H1 (cell line): ENCODE results near the gene BAX. TPM values are rescaled to one million over a fixed set of nuclear protein-coding genes. Genes with fewer than 3 reads are reported as not detected.
A peak's percentile ranks its signal among the peaks of the same experiment; 100 is the strongest.

ENCODE experiments used
- BACH1 ChIP-seq: IDR thresholded peaks from 2 replicates; pipeline ENCODE4 v1.6.1; 2012; ENCODE audit warnings: low read length, improper control_type of control experiment
- CREB1 ChIP-seq: IDR thresholded peaks from 2 replicates; pipeline ENCODE4 v1.6.1; 2012; ENCODE audit warnings: inconsistent platforms
- HDAC2 ChIP-seq, 2 experiments: fragments of 300-600 bp in 1 of 2; sonication (generic) in 1 of 2; IDR thresholded peaks; 2 replicates each; pipeline ENCODE4 v1.6.1; 2011 to 2012; ENCODE audit warnings: low read depth in 2 of 2, low read length in 2 of 2, mild to moderate bottlenecking in 2 of 2, moderate library complexity in 2 of 2, borderline replicate concordance in 1 of 2, inconsistent platforms in 1 of 2
- KDM5A ChIP-seq: fragments of 200-600 bp; IDR thresholded peaks from 2 replicates; pipeline ENCODE4 v1.7.1; 2012; ENCODE audit warnings: mild to moderate bottlenecking, low read length, inconsistent platforms, mixed read lengths
- NANOG ChIP-seq: IDR thresholded peaks from 2 replicates; pipeline ENCODE4 v1.6.1; 2011; ENCODE audit warnings: low read length, low read depth, mild to moderate bottlenecking, inconsistent platforms; ENCODE audit not compliant: insufficient read depth, poor library complexity, severe bottlenecking
- PHF8 ChIP-seq: fragments of 200-600 bp; sonication (generic); conservative IDR thresholded peaks from 2 replicates; pipeline ENCODE4 v1.7.1; 2012; ENCODE audit warnings: low read depth, mild to moderate bottlenecking, inconsistent platforms, low read length, moderate library complexity
- POLR2A ChIP-seq, 2 experiments: IDR thresholded peaks; 1 replicate in 1 of 2; 2 replicates in 1 of 2; pipeline ENCODE4 v1.6.1; 2011; ENCODE audit warnings: low read depth in 2 of 2, low read length in 2 of 2, mild to moderate bottlenecking in 2 of 2; ENCODE audit errors: control extremely low read depth in 1 of 2
- POLR2AphosphoS5 ChIP-seq: IDR thresholded peaks from 2 replicates; pipeline ENCODE4 v1.6.1; 2011; ENCODE audit warnings: low read depth, low read length
- RFX5 ChIP-seq: IDR thresholded peaks from 2 replicates; pipeline ENCODE4 v1.6.1; 2011; ENCODE audit warnings: low read depth, low read length, improper control_type of control experiment, borderline replicate concordance
- SIN3A ChIP-seq, 2 experiments: IDR thresholded peaks in 1 of 2; conservative IDR thresholded peaks in 1 of 2; 2 replicates each; pipeline ENCODE4 v1.6.1; 2011 to 2012; ENCODE audit warnings: low read length in 2 of 2, improper control_type of control experiment in 1 of 2, low read depth in 1 of 2, mild to moderate bottlenecking in 1 of 2
- SP2 ChIP-seq: IDR thresholded peaks from 2 replicates; pipeline ENCODE4 v1.6.1; 2012; ENCODE audit warnings: mild to moderate bottlenecking, low read length, inconsistent platforms
- SP4 ChIP-seq: IDR thresholded peaks from 2 replicates; pipeline ENCODE4 v1.6.1; 2012; ENCODE audit warnings: low read length, inconsistent platforms
- TBP ChIP-seq: IDR thresholded peaks from 2 replicates; pipeline ENCODE4 v1.6.1; 2011; ENCODE audit warnings: low read depth, low read length, improper control_type of control experiment
- YY1 ChIP-seq: IDR thresholded peaks from 2 replicates; pipeline ENCODE4 v1.6.1; 2011; ENCODE audit warnings: low read depth, mild to moderate bottlenecking, low read length
- polyA plus RNA-seq, 7 experiments: library from polyadenylated mRNA; depleted of rRNA in 3 of 7; stranded (reverse) in 5 of 7; unstranded in 2 of 7; fragments of >200 nt in 5 of 7; fragments of 200-250 nt in 2 of 7; gene quantifications; 1 replicate in 5 of 7; 2 replicates in 1 of 7; 4 replicates in 1 of 7; pipeline versions ENCODE4 v1.2.1 to v1.2.3, GENCODE V29; 2011 to 2013; ENCODE audit warnings: missing spikeins in 2 of 7, mixed read lengths in 2 of 7
- total RNA-seq: library from RNA; stranded (reverse); fragmentation: NEBNext Ultra II Directional; extraction: Animal tissue kit (Norgen Biotek cat#: 25700); gene quantifications from 2 replicates; pipeline ENCODE4 v1.2.1, GENCODE V29; 2021
- TF ChIP-seq, protein P1 (sequence below): IDR thresholded peaks from 2 replicates; pipeline ENCODE4 v1.6.1; 2012; ENCODE audit warnings: low read length, inconsistent platforms
- TF ChIP-seq, protein P2 (sequence below): IDR thresholded peaks from 2 replicates; pipeline ENCODE4 v1.6.1; 2012; ENCODE audit warnings: inconsistent platforms
- TF ChIP-seq, protein P3 (sequence below), 3 experiments: IDR thresholded peaks; 1 replicate in 2 of 3; 2 replicates in 1 of 3; pipeline versions ENCODE4 v1.5.1 to v1.6.1; 2011; ENCODE audit warnings: low read length in 3 of 3, mild to moderate bottlenecking in 3 of 3, inconsistent platforms in 2 of 3, low read depth in 1 of 3, moderate library complexity in 1 of 3; ENCODE audit not compliant: insufficient read depth in 1 of 3; ENCODE audit errors: control extremely low read depth in 1 of 3

Gene BAX
- total and polyA plus RNA-seq, 2 of the 8 experiments (the other 6 are each of a cell fraction or from before 2014, with no cell fraction given): 257 to 346 TPM

DNA sequence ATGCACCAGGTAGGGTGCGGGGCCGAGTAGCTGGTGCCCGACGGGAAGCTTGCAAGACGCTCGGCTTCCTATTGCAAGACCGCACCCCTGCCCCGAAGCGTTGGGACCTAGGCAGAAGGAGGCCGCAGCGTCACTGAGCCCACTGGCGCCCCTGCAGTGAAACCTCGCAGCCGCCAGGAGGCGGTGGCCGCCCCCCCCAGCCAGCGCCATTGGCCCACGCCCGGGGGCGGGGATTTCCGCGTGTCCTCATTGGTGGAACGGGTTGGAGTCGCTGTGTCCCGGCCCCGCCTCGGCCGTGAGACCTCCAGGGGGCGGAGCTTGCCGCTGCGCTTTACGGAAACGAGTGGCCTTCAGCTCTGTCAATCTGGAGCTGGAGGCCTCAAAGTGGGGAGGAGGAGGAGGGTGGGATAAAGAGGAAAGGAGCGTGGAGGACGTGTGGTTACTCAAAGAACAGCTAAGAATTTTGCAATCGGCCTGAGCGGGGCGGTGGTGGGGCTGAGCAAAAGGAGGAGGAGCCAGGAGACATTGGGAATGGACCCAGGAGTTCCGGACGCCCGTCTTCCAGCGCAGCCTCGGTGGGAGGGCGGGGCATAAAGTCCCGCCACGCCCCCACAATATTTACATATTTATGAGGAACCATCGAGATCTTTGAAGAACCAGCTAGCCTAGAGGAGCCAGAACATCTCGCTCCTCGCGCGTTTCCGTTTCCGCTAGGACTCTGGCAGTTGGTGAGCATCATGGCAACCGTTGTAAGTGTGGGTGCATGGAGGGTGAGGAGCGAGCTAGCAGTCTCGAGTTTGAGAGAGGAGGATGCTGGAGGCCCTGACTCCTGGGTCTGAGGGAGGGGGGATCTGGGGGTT is 38.7 kb downstream of the BAX start, which contains the start of the genes GYS1 and RUVBL2 (continued):
- peak; percentile 49 for TF ChIP-seq SP2
- peak; percentile 52 to 67; a peak in 1 of 4 replicates for TF ChIP-seq SIN3A (conservative IDR thresholded peaks at IDR 0.05 in 1 of 2, IDR thresholded peaks at IDR 0.05 in 1 of 2; ENCODE audit: low read depth in 1 of 2, low read length in 2 of 2)
- TF ChIP-seq PHF8: peak; percentile 76
- TF ChIP-seq SP4: peak; percentile 89; the same call in 1 of the 2 replicates
- TF ChIP-seq, protein P1, sequence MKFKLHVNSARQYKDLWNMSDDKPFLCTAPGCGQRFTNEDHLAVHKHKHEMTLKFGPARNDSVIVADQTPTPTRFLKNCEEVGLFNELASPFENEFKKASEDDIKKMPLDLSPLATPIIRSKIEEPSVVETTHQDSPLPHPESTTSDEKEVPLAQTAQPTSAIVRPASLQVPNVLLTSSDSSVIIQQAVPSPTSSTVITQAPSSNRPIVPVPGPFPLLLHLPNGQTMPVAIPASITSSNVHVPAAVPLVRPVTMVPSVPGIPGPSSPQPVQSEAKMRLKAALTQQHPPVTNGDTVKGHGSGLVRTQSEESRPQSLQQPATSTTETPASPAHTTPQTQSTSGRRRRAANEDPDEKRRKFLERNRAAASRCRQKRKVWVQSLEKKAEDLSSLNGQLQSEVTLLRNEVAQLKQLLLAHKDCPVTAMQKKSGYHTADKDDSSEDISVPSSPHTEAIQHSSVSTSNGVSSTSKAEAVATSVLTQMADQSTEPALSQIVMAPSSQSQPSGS: no peak
- TF ChIP-seq HDAC2 (IDR thresholded peaks at IDR 0.05; ENCODE audit: borderline replicate concordance in 1 of 2, low read depth in 2 of 2, low read length in 2 of 2): peak in 1 of 2 experiments; percentile 42; a peak in 1 of 4 replicates
- peak; percentile 75 for TF ChIP-seq CREB1
- TF ChIP-seq, protein P2, sequence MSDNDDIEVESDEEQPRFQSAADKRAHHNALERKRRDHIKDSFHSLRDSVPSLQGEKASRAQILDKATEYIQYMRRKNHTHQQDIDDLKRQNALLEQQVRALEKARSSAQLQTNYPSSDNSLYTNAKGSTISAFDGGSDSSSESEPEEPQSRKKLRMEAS: peak; percentile 24; the same call in 1 of the 2 replicates
- no peak for TF ChIP-seq NANOG
- TF ChIP-seq, protein P3, sequence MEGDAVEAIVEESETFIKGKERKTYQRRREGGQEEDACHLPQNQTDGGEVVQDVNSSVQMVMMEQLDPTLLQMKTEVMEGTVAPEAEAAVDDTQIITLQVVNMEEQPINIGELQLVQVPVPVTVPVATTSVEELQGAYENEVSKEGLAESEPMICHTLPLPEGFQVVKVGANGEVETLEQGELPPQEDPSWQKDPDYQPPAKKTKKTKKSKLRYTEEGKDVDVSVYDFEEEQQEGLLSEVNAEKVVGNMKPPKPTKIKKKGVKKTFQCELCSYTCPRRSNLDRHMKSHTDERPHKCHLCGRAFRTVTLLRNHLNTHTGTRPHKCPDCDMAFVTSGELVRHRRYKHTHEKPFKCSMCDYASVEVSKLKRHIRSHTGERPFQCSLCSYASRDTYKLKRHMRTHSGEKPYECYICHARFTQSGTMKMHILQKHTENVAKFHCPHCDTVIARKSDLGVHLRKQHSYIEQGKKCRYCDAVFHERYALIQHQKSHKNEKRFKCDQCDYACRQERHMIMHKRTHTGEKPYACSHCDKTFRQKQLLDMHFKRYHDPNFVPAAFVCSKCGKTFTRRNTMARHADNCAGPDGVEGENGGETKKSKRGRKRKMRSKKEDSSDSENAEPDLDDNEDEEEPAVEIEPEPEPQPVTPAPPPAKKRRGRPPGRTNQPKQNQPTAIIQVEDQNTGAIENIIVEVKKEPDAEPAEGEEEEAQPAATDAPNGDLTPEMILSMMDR (IDR thresholded peaks at IDR 0.05; ENCODE audit: control extremely low read depth in 1 of 3, insufficient read depth in 1 of 3, low read depth in 1 of 3, low read length in 3 of 3): peak; percentile 78 to 92 (median 88)
- peak in 1 of 2 experiments; percentile 77; a peak in 2 of 3 replicates for TF ChIP-seq POLR2A (IDR thresholded peaks at IDR 0.05; ENCODE audit: control extremely low read depth in 1 of 2, low read depth in 2 of 2, low read length in 2 of 2)
- peak; percentile 83; the same call in 1 of the 2 replicates for TF ChIP-seq KDM5A
- TF ChIP-seq BACH1: peak; percentile 64; the same call in 1 of the 2 replicates
- peak; percentile 93 for TF ChIP-seq POLR2AphosphoS5
- TF ChIP-seq RFX5: no peak; the same call in 1 of the 2 replicates
- peak; percentile 88 for TF ChIP-seq YY1
- peak; percentile 75 for TF ChIP-seq TBP
